ENCODE data around the gene ZNF827. TPM values are rescaled to one million over a fixed set of nuclear protein-coding genes. Genes with fewer than 3 reads are reported as not detected.

ZNF827 gene
- total and polyA plus RNA-seq, 9 of the 15 experiments (the other 6 are each of a cell fraction or from before 2014, with no cell fraction given), result 0.07 to 0.40 TPM; not detected in 7

- intact Hi-C loops (cut with micrococcal nuclease), result no loop called here
- no peak overlapping the region for H3K27ac ChIP-seq (ENCODE audit: extremely low read depth, low read depth, low read length)
- H3K9ac ChIP-seq (ENCODE audit: insufficient read depth in 1 of 2, low read depth in 2 of 2, low read length in 2 of 2), result no peak overlapping the region
- H3K9me1 ChIP-seq (ENCODE audit: control insufficient read depth, insufficient read depth, low read length), result no peaks in the 10 kb centered on the region
- ChIA-PET POLR2A (no interaction called here), CTCF (ENCODE audit: low intra/inter-chr PET ratio) (no interaction called here)
- H3K4me3 ChIP-seq, result no peak overlapping the region
- no TSS peak for BruUV-seq (replicated peaks)
- in situ Hi-C loops (cut with MboI), result no loop called here
- FAIRE-seq (no peak), DNase-seq (ENCODE audit: extremely low read depth in 1 of 4, low spot score in 3 of 4) (no peak), ATAC-seq (no peak)
- 0% methylated on average over 2 of the region's 2 CpGs for WGBS (ENCODE audit: insufficient coverage, low coverage, missing lambda C conversion rate)
- H3K4me1 ChIP-seq (replicated peaks in 1 of 2; ENCODE audit: control insufficient read depth in 2 of 2, insufficient read depth in 2 of 2, low read length in 2 of 2), result no peaks in the 10 kb centered on the region
- peaks cover 0 to 7% of the 10 kb centered on the region in 2 experiments; a peak in 3 of 5 replicates for H3K27me3 ChIP-seq (ENCODE audit: control insufficient read depth in 2 of 2, insufficient read depth in 2 of 2, low read length in 2 of 2)
- H3K4me2 ChIP-seq (ENCODE audit: insufficient read depth, low read length), result no peak overlapping the region
- TF ChIP-seq HIVEP1 (CRISPR knock-in tag; IDR thresholded peaks at IDR 0.05), result no peak
- no peak overlapping the region for H2AFZ ChIP-seq (ENCODE audit: low read depth, low read length)
- H3K9me3 ChIP-seq (replicated peaks; ENCODE audit: control insufficient read depth, insufficient read depth, low read depth, low read length), result no peaks in the 10 kb centered on the region
- no peaks in the 10 kb centered on the region for H4K20me1 ChIP-seq (replicated peaks; ENCODE audit: control insufficient read depth, insufficient read depth, low read length)
- H3K36me3 ChIP-seq (ENCODE audit: control insufficient read depth, insufficient read depth, low read length), result no peaks in the 10 kb centered on the region
- no peaks in the 10 kb centered on the region for H3K79me2 ChIP-seq (ENCODE audit: control insufficient read depth, insufficient read depth, low read length)
Observed at GRCh38 chr4:145799223-145799622, 139.4 kb downstream of the ZNF827 start.

GRCh38 chr4:145797278-145797677 is 141.3 kb downstream of the ZNF827 start:
- Histone ChIP-seq H3K9me1 (ENCODE audit: control insufficient read depth, insufficient read depth, low read length) (no peaks in the 10 kb centered on the region), H3K4me1 (replicated peaks in 1 of 2; ENCODE audit: control insufficient read depth in 2 of 2, insufficient read depth in 2 of 2, low read length in 2 of 2) (no peaks in the 10 kb centered on the region), H2AFZ (ENCODE audit: low read depth, low read length) (no peak overlapping the region), H4K20me1 (replicated peaks; ENCODE audit: control insufficient read depth, insufficient read depth, low read length) (no peaks in the 10 kb centered on the region), H3K9ac (ENCODE audit: insufficient read depth in 1 of 2, low read depth in 2 of 2, low read length in 2 of 2) (no peak overlapping the region), H3K36me3 (ENCODE audit: control insufficient read depth, insufficient read depth, low read length) (no peaks in the 10 kb centered on the region), H3K4me2 (ENCODE audit: insufficient read depth, low read length) (no peak overlapping the region), H3K27me3 (ENCODE audit: control insufficient read depth in 2 of 2, insufficient read depth in 2 of 2, low read length in 2 of 2) (peaks cover 0 to 7% of the 10 kb centered on the region in 2 experiments; a peak in 3 of 5 replicates), H3K79me2 (ENCODE audit: control insufficient read depth, insufficient read depth, low read length) (no peaks in the 10 kb centered on the region), H3K9me3 (replicated peaks; ENCODE audit: control insufficient read depth, insufficient read depth, low read depth, low read length) (no peaks in the 10 kb centered on the region), H3K27ac (ENCODE audit: extremely low read depth, low read depth, low read length) (no peak overlapping the region), H3K4me3 (no peak overlapping the region)
- in situ Hi-C loops (cut with MboI) (no loop called here), intact Hi-C loops (cut with micrococcal nuclease) (no loop called here)
- POLR2A ChIA-PET, result no interaction called here
- no TSS peak for BruUV-seq (replicated peaks)
- ATAC-seq (no peak), DNase-seq (ENCODE audit: extremely low read depth in 1 of 4, low spot score in 3 of 4) (no peak), FAIRE-seq (no peak)
- CTCF ChIA-PET (ENCODE audit: low intra/inter-chr PET ratio), result no interaction called here
- no peak for TF ChIP-seq GTF2E2 (tag; IDR thresholded peaks at IDR 0.05)
- TF ChIP-seq CSDE1 (IDR thresholded peaks at IDR 0.05), result no peak
- no peak for TF ChIP-seq HCFC1 (IDR thresholded peaks at IDR 0.05; ENCODE audit: low read depth, low read length)
- TF ChIP-seq TFAP4 (CRISPR knock-in tag; IDR thresholded peaks at IDR 0.05; ENCODE audit: borderline replicate concordance), result no peak
- no peak for TF ChIP-seq SIN3A (IDR thresholded peaks at IDR 0.05; ENCODE audit: borderline replicate concordance in 2 of 2, control insufficient read depth in 1 of 2, low read depth in 2 of 2, low read length in 2 of 2)
- no peak for TF ChIP-seq JUNB (CRISPR knock-in tag; conservative IDR thresholded peaks at IDR 0.05)
- no peak for TF ChIP-seq KDM4B (IDR thresholded peaks at IDR 0.05; ENCODE audit: borderline replicate concordance in 2 of 2, low read depth in 1 of 2)
- no peak for TF ChIP-seq L3MBTL2 (IDR thresholded peaks at IDR 0.05)
- TF ChIP-seq CBX2 (IDR thresholded peaks at IDR 0.05; ENCODE audit: insufficient read depth, low read length, poor library complexity, severe bottlenecking), result no peak
- no peak for TF ChIP-seq NKRF (IDR thresholded peaks at IDR 0.05; ENCODE audit: borderline replicate concordance)
- TF ChIP-seq MEF2A (IDR thresholded peaks at IDR 0.05; ENCODE audit: control insufficient read depth, low read depth, low read length), result no peak
- TF ChIP-seq ZNF75A (CRISPR knock-in tag; IDR thresholded peaks at IDR 0.05), result no peak
- TF ChIP-seq NELFE (IDR thresholded peaks at IDR 0.05; ENCODE audit: insufficient read depth, insufficient read length), result no peak

Measured in K562 (cell line).